ENCODE data around the gene AKT3. TPM values are rescaled to one million over a fixed set of nuclear protein-coding genes. Genes with fewer than 3 reads are reported as not detected.
A peak's percentile ranks its signal among the peaks of the same experiment; 100 is the strongest.

AKT3 gene
- total and polyA plus RNA-seq, 2 experiments from 2014 or later = 4.5 to 18.5 TPM

- no peaks in the 10 kb centered on the region for H4K20me1 ChIP-seq (replicated peaks; ENCODE audit: insufficient read depth)
- peak overlapping the region; percentile 16; the same call in 1 of the 2 replicates for H3K27ac Mint-ChIP-seq
- H3K27me3 Mint-ChIP-seq (ENCODE audit: insufficient read depth, low read depth, poor library complexity) = no peaks in the 10 kb centered on the region
- no peaks in the 10 kb centered on the region; the same call in 1 of the 2 replicates for H3K79me2 ChIP-seq (replicated peaks; ENCODE audit: insufficient read depth)
- peaks cover 9% of the 10 kb centered on the region for H3K4me1 ChIP-seq (ENCODE audit: insufficient read depth)
- no peaks in the 10 kb centered on the region for H3K36me3 Mint-ChIP-seq (ENCODE audit: low read depth)
- no peak overlapping the region for H2AFZ ChIP-seq
- ATAC-seq = no peak
- TF ChIP-seq ETS1 (IDR thresholded peaks at IDR 0.05) (no peak), EZH2 (IDR thresholded peaks at IDR 0.05; ENCODE audit: low read depth, unreplicated experiment) (no peak), CREB1 (CRISPR knock-in tag; IDR thresholded peaks at IDR 0.05; ENCODE audit: low read depth) (no peak), ZNF462 (CRISPR knock-in tag; IDR thresholded peaks at IDR 0.05) (no peak), POLR2AphosphoS5 (IDR thresholded peaks at IDR 0.05; ENCODE audit: low read depth) (no peak), JUNB (IDR thresholded peaks at IDR 0.05; ENCODE audit: unreplicated experiment) (no peak), REST (IDR thresholded peaks at IDR 0.05; ENCODE audit: unreplicated experiment) (no peak), STAT1 (IDR thresholded peaks at IDR 0.05; ENCODE audit: unreplicated experiment) (no peak)
- no peak overlapping the region for H3K27ac ChIP-seq (ENCODE audit: low read depth)
- no peak for DNase-seq (ENCODE audit: low spot score)
- H3K4me3 ChIP-seq = no peak overlapping the region
- no peaks in the 10 kb centered on the region for H3K9me3 Mint-ChIP-seq
- H3K27me3 ChIP-seq (ENCODE audit: insufficient read depth) = no peaks in the 10 kb centered on the region
- H3F3A ChIP-seq (replicated peaks; ENCODE audit: low read depth) = no peaks in the 10 kb centered on the region
- H3K4me3 Mint-ChIP-seq = no peak overlapping the region
- peaks cover 13% of the 10 kb centered on the region; the same call in 2 of the 3 replicates for H3K4me1 Mint-ChIP-seq
- no peaks in the 10 kb centered on the region for H3K9me2 ChIP-seq (ENCODE audit: insufficient read depth)
- no peak overlapping the region for H3K4me2 ChIP-seq
- H3K36me3 ChIP-seq (ENCODE audit: insufficient read depth) = no peaks in the 10 kb centered on the region
These were observed 57.2 kb downstream of the AKT3 start for GRCh38 chr1:243792891-243793290.

All from GM23338 (cell line).